AG04450 (cell line): ENCODE measurements around the gene ZNF672. TPM values are rescaled to one million over a fixed set of nuclear protein-coding genes. Genes with fewer than 3 reads are reported as not detected.
"Not testable (repeated sequence)": the region's sequence is repeated elsewhere in the genome, so short reads cannot be mapped to it uniquely, and the experiment has no call there.

Source experiments
- CTCF ChIA-PET: fragments of 300-600, 350-600 bp; formaldehyde crosslinking; extraction: SDS; loops from one replicate; lab custom pipeline; 2022; ENCODE audit warnings: antibody characterized with exemption, inconsistent platforms; lab: Charles Lee
- POLR2A ChIA-PET: fragments of 350-600 bp; formaldehyde crosslinking; extraction: SDS; loops from one replicate; lab custom pipeline; 2021; ENCODE audit warnings: antibody characterized with exemption, inconsistent platforms; lab: Yijun Ruan, JAX
- DNase-seq: peaks from one replicate; pipeline ENCODE4 v3.0.0-alpha.2; 2011; ENCODE audit warnings: low read depth, low spot score
- H3K27ac ChIP-seq: one replicate; pipeline ENCODE4 v1.5.1; 2012; ENCODE audit warnings: low read depth, low read length, control low read depth
- H3K27me3 ChIP-seq: one replicate; pipeline ENCODE4 v1.6.0; 2012; ENCODE audit warnings: low read length; ENCODE audit not compliant: control insufficient read depth, insufficient read depth
- H3K4me3 ChIP-seq: 2 replicates; pipeline ENCODE4 v1.5.1; 2011; ENCODE audit warnings: mild to moderate bottlenecking, low read depth, low read length, control low read depth
- H3K9me3 ChIP-seq: 2 replicates; pipeline ENCODE4 v1.5.1; 2012; ENCODE audit warnings: low read length; ENCODE audit not compliant: control insufficient read depth, insufficient read depth
- polyA plus RNA-seq: library from polyadenylated mRNA; depleted of rRNA; stranded (reverse); fragments of >200 nt; gene quantifications from 2 replicates; pipeline ENCODE4 v1.2.3, GENCODE V29; 2011
- TF ChIP-seq, protein P1 (sequence below): IDR thresholded peaks from 2 replicates; pipeline ENCODE4 v1.5.1; 2011; ENCODE audit warnings: low read depth, low read length, control low read depth, inconsistent platforms

ZNF672 gene
- polyA plus RNA-seq, 1 experiment = 9.1 TPM

- TF ChIP-seq, protein P1, sequence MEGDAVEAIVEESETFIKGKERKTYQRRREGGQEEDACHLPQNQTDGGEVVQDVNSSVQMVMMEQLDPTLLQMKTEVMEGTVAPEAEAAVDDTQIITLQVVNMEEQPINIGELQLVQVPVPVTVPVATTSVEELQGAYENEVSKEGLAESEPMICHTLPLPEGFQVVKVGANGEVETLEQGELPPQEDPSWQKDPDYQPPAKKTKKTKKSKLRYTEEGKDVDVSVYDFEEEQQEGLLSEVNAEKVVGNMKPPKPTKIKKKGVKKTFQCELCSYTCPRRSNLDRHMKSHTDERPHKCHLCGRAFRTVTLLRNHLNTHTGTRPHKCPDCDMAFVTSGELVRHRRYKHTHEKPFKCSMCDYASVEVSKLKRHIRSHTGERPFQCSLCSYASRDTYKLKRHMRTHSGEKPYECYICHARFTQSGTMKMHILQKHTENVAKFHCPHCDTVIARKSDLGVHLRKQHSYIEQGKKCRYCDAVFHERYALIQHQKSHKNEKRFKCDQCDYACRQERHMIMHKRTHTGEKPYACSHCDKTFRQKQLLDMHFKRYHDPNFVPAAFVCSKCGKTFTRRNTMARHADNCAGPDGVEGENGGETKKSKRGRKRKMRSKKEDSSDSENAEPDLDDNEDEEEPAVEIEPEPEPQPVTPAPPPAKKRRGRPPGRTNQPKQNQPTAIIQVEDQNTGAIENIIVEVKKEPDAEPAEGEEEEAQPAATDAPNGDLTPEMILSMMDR = no peak
- ChIA-PET CTCF (no interaction called here), POLR2A (no interaction called here)
- H3K4me3 ChIP-seq = no peak overlapping the region
- no peak for DNase-seq
- H3K27ac ChIP-seq = no peak overlapping the region
- no peaks in the 10 kb centered on the region for H3K9me3 ChIP-seq
- peaks cover 4% of the 10 kb centered on the region for H3K27me3 ChIP-seq
Measured at GRCh38 chr1:248802454-248802853, 35.6 kb upstream of the ZNF672 start.

DNA sequence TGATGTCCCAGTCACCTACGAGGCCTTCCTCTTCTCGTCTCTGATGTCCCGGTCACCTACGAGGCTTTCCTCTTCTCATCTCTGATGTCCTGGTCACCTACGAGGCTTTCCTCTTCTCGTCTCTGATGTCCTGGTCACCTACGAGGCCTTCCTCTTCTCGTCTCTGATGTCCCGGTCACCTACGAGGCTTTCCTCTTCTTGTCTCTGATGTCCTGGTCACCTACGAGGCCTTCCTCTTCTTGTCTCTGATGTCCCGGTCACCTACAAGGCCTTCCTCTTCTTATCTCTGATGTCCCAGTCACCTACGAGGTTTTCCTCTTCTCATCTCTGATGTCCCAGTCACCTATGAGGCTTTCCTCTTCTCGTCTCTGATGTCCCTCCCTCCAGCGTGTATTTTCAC is 34.5 kb upstream of the ZNF672 start:
- POLR2A ChIA-PET, CTCF ChIA-PET, H3K27ac ChIP-seq, DNase-seq, H3K9me3 ChIP-seq, H3K4me3 ChIP-seq, H3K27me3 ChIP-seq: not testable (repeated sequence)

- no peak for DNase-seq
- Histone ChIP-seq H3K9me3 (no peaks in the 10 kb centered on the region), H3K4me3 (no peak overlapping the region), H3K27ac (no peak overlapping the region), H3K27me3 (peaks cover 4% of the 10 kb centered on the region)
- ChIA-PET POLR2A (no interaction called here), CTCF (interaction anchor here (0.6 to 1.3 kb wide), 3 partner anchors 14 to 183 kb away, joined by 4 to 5 read pairs (median 4); no protein-coding TSS in a partner anchor)
- TF ChIP-seq, protein P1 = no peak
Measured at GRCh38 chr1:248804771-248805681, 33.0 kb upstream of the ZNF672 start.

- TF ChIP-seq, protein P1 = no peak
- no peak overlapping the region for H3K4me3 ChIP-seq
- DNase-seq = no peak
- CTCF ChIA-PET = interaction anchor here (1.0 to 1.3 kb wide), 3 partner anchors 8 to 184 kb away, joined by 3 to 4 read pairs (median 4); no protein-coding TSS in a partner anchor
- peaks cover 4% of the 10 kb centered on the region for H3K27me3 ChIP-seq
- POLR2A ChIA-PET = interaction anchor here (0.5 kb wide), 1 partner anchor 14 kb away, joined by 4 read pairs; no protein-coding TSS in a partner anchor
- H3K27ac ChIP-seq = no peak overlapping the region
- no peaks in the 10 kb centered on the region for H3K9me3 ChIP-seq
Measured at GRCh38 chr1:248805876-248806275, 32.1 kb upstream of the ZNF672 start.

GRCh38 chr1:248807067-248807737 is 30.8 kb upstream of the ZNF672 start:
- Histone ChIP-seq H3K27me3 (peaks cover 2% of the 10 kb centered on the region), H3K9me3 (no peaks in the 10 kb centered on the region; the same call in 1 of the 2 replicates), H3K27ac (no peak overlapping the region), H3K4me3 (no peak overlapping the region)
- no peak for DNase-seq
- ChIA-PET POLR2A (interaction anchor here (1.4 kb wide), 1 partner anchor 19 kb away, joined by 4 read pairs; the partner anchor contains the start of gene SH3BP5L), CTCF (interaction anchor here (0.6 to 1.3 kb wide), 3 partner anchors 8 to 104 kb away, joined by 3 read pairs; no protein-coding TSS in a partner anchor)
- TF ChIP-seq, protein P1 = peak; percentile 64
